ENCODE data around the gene SOSTDC1. TPM values are rescaled to one million over a fixed set of nuclear protein-coding genes. Genes with fewer than 3 reads are reported as not detected.

SOSTDC1 gene
- total RNA-seq, 2 donors from 2014 or later, result not detected

- DNase-seq (no peak), ATAC-seq (no peak)
- intact Hi-C loops (cut with DNase I), result no loop called here
- H3K4me3 ChIP-seq, result peak overlapping the region; percentile 33 to 88
- H3K9me3 ChIP-seq, result no peaks in the 10 kb centered on the region
- no peak for TF ChIP-seq POLR2A (IDR thresholded peaks at IDR 0.05)
- no peak for TF ChIP-seq CTCF (IDR thresholded peaks at IDR 0.05)
- no peaks in the 10 kb centered on the region for H3K27me3 ChIP-seq
- 0% methylated on average over 3 of the region's 3 CpGs for WGBS, 2 donors
- H3K36me3 ChIP-seq (replicated peaks in 1 of 2; ENCODE audit: insufficient read depth in 1 of 2, low read depth in 2 of 2), result no peaks in the 10 kb centered on the region
- peak overlapping the region; percentile 95 to 99 (median 97) for H3K27ac ChIP-seq
- peaks cover 25% of the 10 kb centered on the region for H3K4me1 ChIP-seq
Observed at GRCh38 chr7:16420329-16420648, 45.2 kb downstream of the SOSTDC1 start.

DNA sequence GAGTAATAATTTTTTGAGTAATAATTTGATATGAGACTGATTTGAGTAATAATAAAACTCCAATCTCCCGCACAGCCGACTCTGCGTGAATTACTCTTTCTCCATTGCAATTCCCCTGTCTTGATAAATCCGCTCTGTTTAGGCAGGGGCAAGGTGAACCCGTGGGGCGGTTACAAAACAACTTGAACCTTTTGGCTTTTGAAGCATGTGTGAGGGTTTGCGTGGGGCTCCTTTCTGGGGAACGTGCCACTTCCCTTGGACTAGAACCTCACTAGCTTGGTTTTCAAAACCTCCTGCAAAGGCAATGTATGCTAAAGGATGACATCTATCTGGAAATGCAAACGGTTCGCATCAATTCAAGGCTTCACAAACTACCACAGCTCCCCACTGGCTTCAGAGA lies 45.7 kb downstream of the SOSTDC1 start:
- Histone ChIP-seq H3K27ac (peak overlapping the region in 3 of 4 donors; percentile 95 to 99 (median 98)), H3K4me3 (peak overlapping the region in 1 of 2 donors; percentile 33)
- WGBS, 2 donors, result 41 to 45% methylated on average over 10 of the region's 10 CpGs

GRCh38 chr7:16419126-16419525 lies 46.4 kb downstream of the SOSTDC1 start:
- ATAC-seq, result no peak
- WGBS, 2 donors, result 90 to 97% methylated on average over 1 of the region's 1 CpG
- intact Hi-C loops (cut with DNase I), result no loop called here
- Histone ChIP-seq H3K4me1 (peaks cover 25% of the 10 kb centered on the region), H3K9me3 (no peaks in the 10 kb centered on the region), H3K27me3 (no peaks in the 10 kb centered on the region), H3K4me3 (no peak overlapping the region), H3K36me3 (replicated peaks in 1 of 2; ENCODE audit: insufficient read depth in 1 of 2, low read depth in 2 of 2) (no peaks in the 10 kb centered on the region), H3K27ac (no peak overlapping the region)
- TF ChIP-seq POLR2A (IDR thresholded peaks at IDR 0.05), result no peak
- no peak for TF ChIP-seq CTCF (IDR thresholded peaks at IDR 0.05)
- no peak for DNase-seq

More for the DNA sequence above, 45.7 kb downstream of the SOSTDC1 start:
- no peaks in the 10 kb centered on the region for H3K9me3 ChIP-seq
- H3K36me3 ChIP-seq (replicated peaks in 1 of 2; ENCODE audit: insufficient read depth in 1 of 2, low read depth in 2 of 2), result no peaks in the 10 kb centered on the region
- peaks cover 25% of the 10 kb centered on the region for H3K4me1 ChIP-seq
- ATAC-seq (no peak), DNase-seq (no peak)
- TF ChIP-seq CTCF (IDR thresholded peaks at IDR 0.05), result no peak
- TF ChIP-seq POLR2A (IDR thresholded peaks at IDR 0.05), result no peak
- intact Hi-C loops (cut with DNase I), result no loop called here
- H3K27me3 ChIP-seq, result no peaks in the 10 kb centered on the region

DNA sequence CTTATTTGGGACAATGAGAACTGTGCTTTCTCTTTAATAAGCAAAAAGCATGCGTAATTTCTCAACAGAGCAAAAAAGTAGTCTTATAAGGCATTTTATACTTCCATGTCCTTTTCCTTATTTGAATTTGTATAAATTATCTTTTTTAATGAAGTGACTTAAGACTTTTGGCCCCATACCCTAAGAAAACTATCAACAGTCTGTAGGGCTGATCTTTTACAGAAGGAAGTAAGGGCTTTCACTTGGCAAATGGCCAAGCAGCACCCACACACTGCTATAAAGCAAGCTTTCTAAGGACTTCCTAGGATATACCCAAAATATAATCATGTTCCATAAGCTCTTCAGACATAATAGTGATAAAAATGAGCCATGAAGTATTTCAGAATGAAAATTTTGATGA lies 47.6 kb downstream of the SOSTDC1 start:
- peaks cover 27% of the 10 kb centered on the region for H3K4me1 ChIP-seq
- H3K36me3 ChIP-seq (replicated peaks in 1 of 2; ENCODE audit: insufficient read depth in 1 of 2, low read depth in 2 of 2), result no peaks in the 10 kb centered on the region
- no peak overlapping the region for H3K4me3 ChIP-seq
- no peaks in the 10 kb centered on the region for H3K9me3 ChIP-seq
- 37 to 95% methylated on average over 1 of the region's 1 CpG for WGBS, 2 donors
- intact Hi-C loops (cut with DNase I), result no loop called here
- DNase-seq (peak in 1 of 4 donors; percentile 13), ATAC-seq (no peak)
- H3K27me3 ChIP-seq, result no peaks in the 10 kb centered on the region
- TF ChIP-seq CTCF (IDR thresholded peaks at IDR 0.05) (no peak), POLR2A (IDR thresholded peaks at IDR 0.05) (no peak)
- no peak overlapping the region for H3K27ac ChIP-seq
